H1 (cell line): Measurements from ENCODE around the gene INTU. TPM values are rescaled to one million over a fixed set of nuclear protein-coding genes. Genes with fewer than 3 reads are reported as not detected.

Experiments used
- CHD1 ChIP-seq: IDR thresholded peaks from 2 replicates; pipeline ENCODE4 v1.6.1; 2012; ENCODE audit warnings: low read depth, low read length, improper control_type of control experiment
- CHD7 ChIP-seq: fragments of 300-600 bp; sonication (generic); IDR thresholded peaks from 2 replicates; pipeline ENCODE4 v1.7.1; 2012; ENCODE audit warnings: low read length, moderate library complexity, mild to moderate bottlenecking, inconsistent platforms; ENCODE audit not compliant: insufficient replicate concordance
- CREB1 ChIP-seq: IDR thresholded peaks from 2 replicates; pipeline ENCODE4 v1.6.1; 2012; ENCODE audit warnings: inconsistent platforms
- FOSL1 ChIP-seq: IDR thresholded peaks from 2 replicates; pipeline ENCODE4 v1.6.1; 2011; ENCODE audit warnings: mild to moderate bottlenecking, low read depth, low read length, moderate library complexity; ENCODE audit not compliant: insufficient read depth
- HDAC6 ChIP-seq: IDR thresholded peaks from one replicate; pipeline ENCODE4 v1.7.1; 2012; ENCODE audit warnings: low read depth, mild to moderate bottlenecking, inconsistent platforms, low read length, moderate library complexity
- SAP30 ChIP-seq: fragments of 300-600 bp; sonication (generic); IDR thresholded peaks from 2 replicates; pipeline ENCODE4 v1.7.1; 2012; ENCODE audit warnings: low read length, moderate library complexity, mild to moderate bottlenecking, inconsistent platforms; ENCODE audit not compliant: insufficient read depth, insufficient replicate concordance
- SIN3A ChIP-seq, 2 experiments: IDR thresholded peaks in 1 of 2; conservative IDR thresholded peaks in 1 of 2; 2 replicates each; pipeline ENCODE4 v1.6.1; 2011 to 2012; ENCODE audit warnings: low read length in 2 of 2, improper control_type of control experiment in 1 of 2, low read depth in 1 of 2, mild to moderate bottlenecking in 1 of 2
- TAF7 ChIP-seq: optimal IDR thresholded peaks from 2 replicates; pipeline ENCODE3; 2011; ENCODE audit warnings: low read depth, mild to moderate bottlenecking, inconsistent platforms, low read length, moderate library complexity, borderline replicate concordance
- TEAD4 ChIP-seq: IDR thresholded peaks from 2 replicates; pipeline ENCODE4 v1.6.1; 2012; ENCODE audit warnings: low read depth, low read length, inconsistent platforms, mixed read lengths
- polyA plus RNA-seq, 7 experiments: library from polyadenylated mRNA; depleted of rRNA in 3 of 7; stranded (reverse) in 5 of 7; unstranded in 2 of 7; fragments of >200 nt in 5 of 7; fragments of 200-250 nt in 2 of 7; gene quantifications; 1 replicate in 5 of 7; 2 replicates in 1 of 7; 4 replicates in 1 of 7; pipeline versions ENCODE4 v1.2.1 to v1.2.3, GENCODE V29; 2011 to 2013; ENCODE audit warnings: missing spikeins in 2 of 7, mixed read lengths in 2 of 7
- total RNA-seq: library from RNA; stranded (reverse); fragmentation: NEBNext Ultra II Directional; extraction: Animal tissue kit (Norgen Biotek cat#: 25700); gene quantifications from 2 replicates; pipeline ENCODE4 v1.2.1, GENCODE V29; 2021

Gene INTU
- total and polyA plus RNA-seq, 2 of the 8 experiments (the other 6 are each of a cell fraction or from before 2014, with no cell fraction given), result 6.0 to 15.1 TPM

GRCh38 chr4:127741247-127741646 is 108.5 kb downstream of the INTU start (continued):
- TF ChIP-seq CHD7 (no peak), CREB1 (no peak), FOSL1 (no peak), SIN3A (conservative IDR thresholded peaks at IDR 0.05 in 1 of 2, IDR thresholded peaks at IDR 0.05 in 1 of 2; ENCODE audit: low read depth in 1 of 2, low read length in 2 of 2) (no peak), HDAC6 (no peak), SAP30 (no peak), TAF7 (no peak), CHD1 (no peak), TEAD4 (no peak)
